SK-N-SH treated with all-trans-retinoic acid at 6 μM for 48 hours (cell line): Measurements from ENCODE around the gene PRRT1.

Experiments
- BACH2 ChIP-seq: fragments of 250-450 bp; sonication (Bioruptor Pico); IDR thresholded peaks from 2 replicates; pipeline ENCODE4 v1.9.0; 2021; ENCODE audit warnings: mild to moderate bottlenecking, borderline replicate concordance
- ISL1 ChIP-seq: fragments of 250-450 bp; sonication (Bioruptor Pico); IDR thresholded peaks from 2 replicates; pipeline ENCODE4 v2.1.2; 2022; ENCODE audit warnings: mild to moderate bottlenecking, moderate library complexity
- POU6F1 ChIP-seq: fragments of 250-450 bp; sonication (Bioruptor Pico); IDR thresholded peaks from 2 replicates; pipeline ENCODE4 v1.8.0; 2021; ENCODE audit warnings: low read depth, mild to moderate bottlenecking, moderate library complexity, borderline replicate concordance
- SNAI2 ChIP-seq: fragments of 250-450 bp; sonication (Bioruptor Pico); IDR thresholded peaks from 2 replicates; pipeline ENCODE4 v1.5.0; 2020; ENCODE audit warnings: mild to moderate bottlenecking, moderate library complexity
- TCF4 ChIP-seq: fragments of 250-450 bp; sonication (Bioruptor Pico); IDR thresholded peaks from 2 replicates; pipeline ENCODE4 v1.8.0; 2021; ENCODE audit warnings: mild to moderate bottlenecking, moderate library complexity, borderline replicate concordance
- TSHZ2 ChIP-seq: fragments of 250-450 bp; sonication (Bioruptor Pico); IDR thresholded peaks from 2 replicates; pipeline ENCODE4 v1.5.0; 2020; ENCODE audit warnings: mild to moderate bottlenecking, moderate library complexity
- ZFP3 ChIP-seq: fragments of 250-450 bp; sonication (Bioruptor Pico); IDR thresholded peaks from 2 replicates; pipeline ENCODE4 v1.5.0; 2020; ENCODE audit warnings: mild to moderate bottlenecking, moderate library complexity
- ZNF565 ChIP-seq: fragments of 450-650 bp; formaldehyde crosslinking; conservative IDR thresholded peaks from 2 replicates; pipeline ENCODE4 v1.5.0; 2020; ENCODE audit warnings: low read depth, mild to moderate bottlenecking, moderate library complexity

GRCh38 chr6:32182555-32182981, 30.8 kb upstream of the PRRT1 start:
- TF ChIP-seq ZNF565 = no peak
- TF ChIP-seq ZFP3 (CRISPR knock-in tag) = no peak
- no peak for TF ChIP-seq TCF4 (CRISPR knock-in tag)
- TF ChIP-seq TSHZ2 (CRISPR knock-in tag) = no peak
- no peak for TF ChIP-seq POU6F1
- TF ChIP-seq ISL1 (CRISPR knock-in tag) = no peak
- TF ChIP-seq BACH2 (CRISPR knock-in tag) = no peak
- no peak for TF ChIP-seq SNAI2 (CRISPR knock-in tag)
